NCI-H1436 (cell line): ENCODE measurements around the gene WDFY4.

Experiments
- DNase-seq: peaks from one replicate; lab custom pipeline; 2025; lab: John Stamatoyannopoulos, UW

The WDFY4 gene

GRCh38 chr10:48748573-48748972 is 63.9 kb downstream of the WDFY4 start:
- no peak for DNase-seq

GRCh38 chr10:48749254-48749787 is 64.6 kb downstream of the WDFY4 start:
- no peak for DNase-seq

- DNase-seq, result no peak
Observed at GRCh38 chr10:48750019-48750418, 65.3 kb downstream of the WDFY4 start.

GRCh38 chr10:48750991-48751390 is 66.3 kb downstream of the WDFY4 start:
- no peak for DNase-seq

- no peak for DNase-seq
Observed at GRCh38 chr10:48751730-48752129, 67.1 kb downstream of the WDFY4 start.

GRCh38 chr10:48758411-48758810 is 73.7 kb downstream of the WDFY4 start:
- DNase-seq, result no peak

- DNase-seq, result no peak
Observed at GRCh38 chr10:48759113-48759901, 74.6 kb downstream of the WDFY4 start.

- DNase-seq, result no peak
Observed at GRCh38 chr10:48760983-48761382, 76.3 kb downstream of the WDFY4 start.

- DNase-seq, result no peak
Observed at GRCh38 chr10:48762064-48763042, 77.7 kb downstream of the WDFY4 start.

- DNase-seq, result no peak
Observed at GRCh38 chr10:48763403-48763965, 78.8 kb downstream of the WDFY4 start.

GRCh38 chr10:48764486-48764885 is 79.8 kb downstream of the WDFY4 start:
- DNase-seq, result no peak

- DNase-seq, result no peak
Observed at GRCh38 chr10:48765039-48765438, 80.4 kb downstream of the WDFY4 start.

GRCh38 chr10:48765527-48765926 is 80.9 kb downstream of the WDFY4 start:
- DNase-seq, result no peak

GRCh38 chr10:48767373-48768143 is 82.9 kb downstream of the WDFY4 start:
- no peak for DNase-seq

GRCh38 chr10:48768144-48768766 is 83.6 kb downstream of the WDFY4 start:
- DNase-seq, result no peak

- no peak for DNase-seq
Observed at GRCh38 chr10:48768926-48769325, 84.3 kb downstream of the WDFY4 start.

GRCh38 chr10:48769706-48770435 is 85.2 kb downstream of the WDFY4 start:
- no peak for DNase-seq

GRCh38 chr10:48770561-48771089 is 86.0 kb downstream of the WDFY4 start:
- DNase-seq, result no peak

GRCh38 chr10:48771234-48771633 is 86.6 kb downstream of the WDFY4 start:
- no peak for DNase-seq

- DNase-seq, result no peak
Observed at GRCh38 chr10:48772059-48772458, 87.4 kb downstream of the WDFY4 start.
